ENCODE measurements around the gene ZNF205. TPM values are rescaled to one million over a fixed set of nuclear protein-coding genes. Genes with fewer than 3 reads are reported as not detected.

ZNF205 gene
- total and polyA plus RNA-seq, 2 donors (not counting 1 experiment from before 2014, with no cell fraction given): not detected

DNA sequence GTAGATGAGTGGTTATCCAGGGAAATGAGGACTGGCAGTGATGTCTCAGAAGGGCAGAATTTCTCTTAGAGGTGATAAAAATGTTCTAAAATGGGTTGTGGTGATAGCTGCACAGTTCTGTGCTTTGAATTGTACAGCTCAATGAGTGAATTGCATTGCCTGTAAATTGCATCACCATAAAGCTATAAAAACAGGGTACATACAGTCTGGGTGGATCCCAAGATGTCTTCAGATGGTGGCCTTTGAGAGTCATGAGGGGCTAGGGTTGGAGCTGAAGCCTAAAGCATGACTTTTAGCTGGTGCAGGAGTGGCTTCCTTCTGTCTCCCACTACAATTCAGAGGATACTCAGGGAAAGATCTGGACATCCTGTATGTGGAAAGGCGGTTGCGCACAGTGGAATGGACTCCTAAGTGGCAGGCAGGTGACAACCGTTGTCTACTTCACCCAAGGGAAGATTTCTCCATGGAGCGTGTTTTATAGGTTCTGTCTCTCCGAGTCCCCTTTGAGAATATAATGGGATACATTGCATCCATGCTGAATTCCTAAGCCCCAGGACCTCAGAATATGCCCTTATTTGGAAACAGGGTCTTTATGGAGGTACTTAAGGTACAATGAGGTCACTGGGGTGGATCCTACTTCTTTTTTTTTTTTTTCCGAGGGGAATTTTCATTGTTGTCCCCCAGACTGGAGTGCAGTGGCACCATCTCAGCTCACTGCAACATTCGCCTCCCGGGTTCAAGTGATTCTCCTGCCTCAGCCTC is 48.6 kb upstream of the ZNF205 start:
- WGBS (ENCODE audit: insufficient coverage): 97% methylated on average over 4 of the region's 8 CpGs
- ChIA-PET POLR2A (interaction anchor here (0.6 kb wide), 1 partner anchor 174 kb away, joined by 5 read pairs; no protein-coding TSS in a partner anchor), CTCF (interaction anchor here (0.6 to 5.0 kb wide), 3 partner anchors 32 to 64 kb away, joined by 3 to 38 read pairs (median 4); no protein-coding TSS in a partner anchor)
- H3K9me3 ChIP-seq (ENCODE audit: control extremely low read depth in 1 of 3, control insufficient read depth in 2 of 3, insufficient read depth in 1 of 3, low read length in 2 of 3): no peaks in the 10 kb centered on the region
- no peaks in the 10 kb centered on the region for H3K79me2 ChIP-seq (ENCODE audit: control insufficient read depth, insufficient read depth, low read length)
- TF ChIP-seq EZH2 (IDR thresholded peaks at IDR 0.05; ENCODE audit: borderline replicate concordance, insufficient read depth, low read depth, low read length, poor library complexity, severe bottlenecking): no peak
- no peak for TF ChIP-seq CTCF (IDR thresholded peaks at IDR 0.05)
- no peak overlapping the region for H3K27ac ChIP-seq (ENCODE audit: low read length in 2 of 2)
- H3K9me3 Mint-ChIP-seq (ENCODE audit: insufficient read depth): no peaks in the 10 kb centered on the region
- no peak overlapping the region for H3K4me3 Mint-ChIP-seq
- no peak overlapping the region for H3K4me2 ChIP-seq (replicated peaks; ENCODE audit: low read depth, low read length, poor library complexity, severe bottlenecking)
- H4K20me1 ChIP-seq (ENCODE audit: control insufficient read depth, insufficient read depth, low read length, poor library complexity, severe bottlenecking): no peaks in the 10 kb centered on the region
- H3K36me3 ChIP-seq (replicated peaks in 1 of 2; ENCODE audit: control extremely low read depth in 1 of 2, control insufficient read depth in 1 of 2, extremely low read depth in 1 of 2, insufficient read depth in 2 of 2, low read length in 1 of 2): no peaks in the 10 kb centered on the region
- peak overlapping the region; percentile 26 for H3K27ac Mint-ChIP-seq
- H3K4me1 Mint-ChIP-seq: peaks cover 11% of the 10 kb centered on the region
- intact Hi-C loops (cut with micrococcal nuclease): no loop called here
- no peak for DNase-seq
- H3K4me1 ChIP-seq (ENCODE audit: control insufficient read depth in 2 of 2, insufficient read depth in 2 of 2, low read length in 2 of 2): peaks cover 9 to 10% of the 10 kb centered on the region in 2 donors
- H3K4me3 ChIP-seq (ENCODE audit: control extremely low read depth in 1 of 5, extremely low read depth in 1 of 5, insufficient read depth in 1 of 5, low read depth in 2 of 5, low read length in 4 of 5): no peak overlapping the region
- peaks cover 0 to 6% (median 0%) of the 10 kb centered on the region in 4 experiments for H3K27me3 ChIP-seq (replicated peaks in 1 of 4; ENCODE audit: control extremely low read depth in 1 of 4, control insufficient read depth in 3 of 4, insufficient read depth in 4 of 4, low read length in 3 of 4)
- no peak for ATAC-seq (ENCODE audit: low read depth)
- H3K9ac ChIP-seq (ENCODE audit: low read length): no peak overlapping the region
- H3K27me3 Mint-ChIP-seq: no peaks in the 10 kb centered on the region
- no peak overlapping the region for H2AFZ ChIP-seq (ENCODE audit: insufficient read depth, low read depth, low read length, poor library complexity, severe bottlenecking)

Measured in B cell (primary cell).